Activated CD8-positive, alpha-beta T cell treated with anti-CD3 and anti-CD28 coated beads for 36 hours (primary cell): Measurements from ENCODE around the gene ETS1. TPM values are rescaled to one million over a fixed set of nuclear protein-coding genes. Genes with fewer than 3 reads are reported as not detected.

Source experiments
- ATAC-seq: fragments of 200-7000 bp; cut with Tn5 transposase; one replicate; pipeline ENCODE4 v1.10.0; 2021; ENCODE audit warnings: mild to moderate bottlenecking, moderate library complexity
- CTCF ChIA-PET: fragments of 350-600 bp; sonication (Branson Sonifier 250); formaldehyde crosslinking; loops from one replicate; lab custom pipeline; 2021; ENCODE audit warnings: antibody characterized with exemption; lab: Charles Lee
- POLR2A ChIA-PET: fragments of 350-600 bp; sonication (Branson Sonifier 250); formaldehyde crosslinking; loops from one replicate; lab custom pipeline; 2021; ENCODE audit warnings: antibody characterized with exemption; lab: Charles Lee
- DNase-seq: peaks from one replicate; pipeline ENCODE4 v3.0.0-alpha.2; 2020
- H3K27ac Mint-ChIP-seq: one replicate; pipeline ENCODE4 v1.8.0; 2021; ENCODE audit warnings: mild to moderate bottlenecking, mixed read lengths
- H3K27me3 Mint-ChIP-seq: one replicate; pipeline ENCODE4 v1.8.0; 2021; ENCODE audit warnings: mixed read lengths
- H3K36me3 Mint-ChIP-seq: one replicate; pipeline ENCODE4 v1.8.0; 2021; ENCODE audit warnings: low read depth, mixed read lengths
- H3K4me1 Mint-ChIP-seq: one replicate; pipeline ENCODE4 v1.8.0; 2021; ENCODE audit warnings: low read depth, mixed read lengths
- H3K4me3 Mint-ChIP-seq: one replicate; pipeline ENCODE4 v1.8.0; 2021; ENCODE audit warnings: mild to moderate bottlenecking, moderate library complexity, mixed read lengths
- H3K9me3 Mint-ChIP-seq: one replicate; pipeline ENCODE4 v1.8.0; 2021; ENCODE audit warnings: mixed read lengths
- intact Hi-C: fragments of 100-400 bp; cut with micrococcal nuclease; formaldehyde crosslinking; loops from one replicate; pipeline ENCODE4 v1.10.0; 2022
- total RNA-seq, 2 experiments: library from RNA; stranded (reverse); gene quantifications; one replicate each; pipeline ENCODE4 v1.2.3, GENCODE V29; 2021
- TF ChIP-seq, protein P1 (sequence below): fragments of 200-600 bp; IDR thresholded peaks from one replicate; pipeline ENCODE4 v1.8.0; 2022; ENCODE audit warnings: antibody characterized with exemption, mild to moderate bottlenecking

The ETS1 gene
- total RNA-seq, 2 experiments from 2014 or later = 527 to 532 TPM

DNA sequence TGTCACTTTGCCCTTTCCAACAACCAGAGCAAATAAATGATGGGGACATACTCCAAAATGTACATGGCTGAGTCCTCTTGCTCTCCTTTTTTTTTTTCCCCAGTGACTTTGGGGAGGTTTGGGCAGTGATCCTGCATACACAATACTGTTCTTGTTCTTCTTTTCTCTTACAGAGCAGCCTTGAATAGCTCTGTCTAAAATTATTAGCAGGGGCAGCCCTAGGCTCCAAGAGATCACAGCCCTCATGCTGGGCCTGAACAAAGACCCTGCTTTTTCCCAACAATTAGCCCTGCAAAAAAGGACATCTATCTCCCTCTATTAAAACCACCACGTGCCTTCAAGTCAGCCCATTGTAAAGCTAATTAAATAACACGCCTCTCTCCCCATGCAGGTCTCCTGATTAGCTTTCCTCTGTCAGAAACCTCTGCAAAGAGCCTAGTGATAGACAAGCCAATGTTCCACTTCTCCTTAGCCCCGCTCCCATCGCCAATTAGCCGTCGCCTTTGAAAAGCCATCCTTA lies 54.7 kb downstream of the ETS1 start:
- TF ChIP-seq, protein P1, sequence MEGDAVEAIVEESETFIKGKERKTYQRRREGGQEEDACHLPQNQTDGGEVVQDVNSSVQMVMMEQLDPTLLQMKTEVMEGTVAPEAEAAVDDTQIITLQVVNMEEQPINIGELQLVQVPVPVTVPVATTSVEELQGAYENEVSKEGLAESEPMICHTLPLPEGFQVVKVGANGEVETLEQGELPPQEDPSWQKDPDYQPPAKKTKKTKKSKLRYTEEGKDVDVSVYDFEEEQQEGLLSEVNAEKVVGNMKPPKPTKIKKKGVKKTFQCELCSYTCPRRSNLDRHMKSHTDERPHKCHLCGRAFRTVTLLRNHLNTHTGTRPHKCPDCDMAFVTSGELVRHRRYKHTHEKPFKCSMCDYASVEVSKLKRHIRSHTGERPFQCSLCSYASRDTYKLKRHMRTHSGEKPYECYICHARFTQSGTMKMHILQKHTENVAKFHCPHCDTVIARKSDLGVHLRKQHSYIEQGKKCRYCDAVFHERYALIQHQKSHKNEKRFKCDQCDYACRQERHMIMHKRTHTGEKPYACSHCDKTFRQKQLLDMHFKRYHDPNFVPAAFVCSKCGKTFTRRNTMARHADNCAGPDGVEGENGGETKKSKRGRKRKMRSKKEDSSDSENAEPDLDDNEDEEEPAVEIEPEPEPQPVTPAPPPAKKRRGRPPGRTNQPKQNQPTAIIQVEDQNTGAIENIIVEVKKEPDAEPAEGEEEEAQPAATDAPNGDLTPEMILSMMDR = no peak
- DNase-seq (no peak), ATAC-seq (no peak)
- CTCF ChIA-PET = interaction anchor here (0.6 to 1.6 kb wide), 6 partner anchors 8 to 360 kb away, joined by 3 to 6 read pairs (median 4); no protein-coding TSS in a partner anchor
- POLR2A ChIA-PET = interaction anchor here (0.9 to 28.0 kb wide), 5 partner anchors 9 to 26 kb away, joined by 4 to 661 read pairs (median 4); no protein-coding TSS in a partner anchor
- Mint-ChIP-seq H3K27me3 (no peaks in the 10 kb centered on the region), H3K4me3 (no peak overlapping the region), H3K27ac (no peak overlapping the region), H3K36me3 (no peaks in the 10 kb centered on the region), H3K9me3 (peaks cover 4% of the 10 kb centered on the region), H3K4me1 (peaks cover 42% of the 10 kb centered on the region)
- intact Hi-C loops = no loop called here

DNA sequence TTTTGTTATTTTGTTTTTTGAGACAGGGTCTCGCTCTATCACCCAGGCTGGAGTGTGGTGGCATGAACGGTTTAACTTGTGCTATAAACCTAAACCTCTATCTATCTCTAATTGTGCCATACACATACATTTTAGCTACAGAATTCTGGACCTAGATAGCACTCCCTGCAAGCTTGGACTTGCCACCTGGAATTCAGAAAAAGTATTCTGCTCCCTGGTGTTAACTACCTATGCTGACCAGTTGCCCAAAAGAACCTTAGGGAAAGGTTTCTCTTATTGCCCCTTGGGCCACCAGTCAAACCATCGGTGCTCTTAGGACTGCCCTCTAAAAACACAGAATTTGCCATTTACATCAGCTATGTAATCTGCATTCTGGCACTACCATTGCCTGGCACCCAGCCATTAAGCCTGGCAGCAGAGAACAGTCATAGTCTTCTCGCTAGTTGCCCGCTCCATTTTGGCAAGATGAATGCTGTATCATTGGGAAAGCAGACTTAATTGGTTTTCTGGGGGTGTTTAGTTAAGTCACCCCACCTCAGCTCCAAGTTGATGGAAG lies 55.3 kb downstream of the ETS1 start:
- ATAC-seq = no peak
- no peak overlapping the region for H3K4me3 Mint-ChIP-seq
- peaks cover 47% of the 10 kb centered on the region for H3K4me1 Mint-ChIP-seq
- ChIA-PET POLR2A (interaction anchor here (0.9 to 28.0 kb wide), 5 partner anchors 9 to 25 kb away, joined by 4 to 661 read pairs (median 4); no protein-coding TSS in a partner anchor), CTCF (interaction anchor here (0.6 to 1.6 kb wide), 6 partner anchors 9 to 360 kb away, joined by 3 to 6 read pairs (median 4); no protein-coding TSS in a partner anchor)
- intact Hi-C loops = no loop called here
- peaks cover 4% of the 10 kb centered on the region for H3K9me3 Mint-ChIP-seq
- no peak for DNase-seq
- H3K27ac Mint-ChIP-seq = no peak overlapping the region
- no peaks in the 10 kb centered on the region for H3K27me3 Mint-ChIP-seq
- TF ChIP-seq, protein P1 = no peak
- no peaks in the 10 kb centered on the region for H3K36me3 Mint-ChIP-seq

DNA sequence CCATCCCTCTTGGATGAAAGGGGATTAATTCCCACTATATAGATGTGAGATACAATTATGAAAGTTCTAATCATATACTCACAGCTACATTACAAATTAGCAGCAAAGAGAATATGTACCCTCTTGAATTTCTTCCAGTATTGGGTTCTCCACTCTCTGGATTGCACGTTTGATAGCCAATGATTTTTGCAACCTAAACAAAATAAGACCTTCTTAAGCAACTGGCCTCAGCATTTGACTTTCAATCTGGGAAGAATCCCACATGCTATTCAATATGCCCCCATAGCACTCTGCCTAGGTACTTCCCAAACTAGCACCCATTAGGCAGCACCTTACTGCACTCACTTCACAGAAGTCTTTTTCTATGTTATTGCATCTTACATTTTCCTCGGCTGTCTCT lies 55.8 kb downstream of the ETS1 start:
- Mint-ChIP-seq H3K36me3 (no peaks in the 10 kb centered on the region), H3K9me3 (peaks cover 4% of the 10 kb centered on the region), H3K27me3 (no peaks in the 10 kb centered on the region), H3K27ac (no peak overlapping the region), H3K4me3 (no peak overlapping the region), H3K4me1 (peaks cover 52% of the 10 kb centered on the region)
- intact Hi-C loops = no loop called here
- CTCF ChIA-PET = interaction anchor here (0.9 to 1.6 kb wide), 3 partner anchors 13 to 226 kb away, joined by 3 to 6 read pairs (median 4); no protein-coding TSS in a partner anchor
- DNase-seq = no peak
- POLR2A ChIA-PET = interaction anchor here (1.0 to 28.0 kb wide), 6 partner anchors 11 to 98 kb away, joined by 4 to 661 read pairs (median 11); no protein-coding TSS in a partner anchor
- no peak for ATAC-seq
- TF ChIP-seq, protein P1 = no peak

DNA sequence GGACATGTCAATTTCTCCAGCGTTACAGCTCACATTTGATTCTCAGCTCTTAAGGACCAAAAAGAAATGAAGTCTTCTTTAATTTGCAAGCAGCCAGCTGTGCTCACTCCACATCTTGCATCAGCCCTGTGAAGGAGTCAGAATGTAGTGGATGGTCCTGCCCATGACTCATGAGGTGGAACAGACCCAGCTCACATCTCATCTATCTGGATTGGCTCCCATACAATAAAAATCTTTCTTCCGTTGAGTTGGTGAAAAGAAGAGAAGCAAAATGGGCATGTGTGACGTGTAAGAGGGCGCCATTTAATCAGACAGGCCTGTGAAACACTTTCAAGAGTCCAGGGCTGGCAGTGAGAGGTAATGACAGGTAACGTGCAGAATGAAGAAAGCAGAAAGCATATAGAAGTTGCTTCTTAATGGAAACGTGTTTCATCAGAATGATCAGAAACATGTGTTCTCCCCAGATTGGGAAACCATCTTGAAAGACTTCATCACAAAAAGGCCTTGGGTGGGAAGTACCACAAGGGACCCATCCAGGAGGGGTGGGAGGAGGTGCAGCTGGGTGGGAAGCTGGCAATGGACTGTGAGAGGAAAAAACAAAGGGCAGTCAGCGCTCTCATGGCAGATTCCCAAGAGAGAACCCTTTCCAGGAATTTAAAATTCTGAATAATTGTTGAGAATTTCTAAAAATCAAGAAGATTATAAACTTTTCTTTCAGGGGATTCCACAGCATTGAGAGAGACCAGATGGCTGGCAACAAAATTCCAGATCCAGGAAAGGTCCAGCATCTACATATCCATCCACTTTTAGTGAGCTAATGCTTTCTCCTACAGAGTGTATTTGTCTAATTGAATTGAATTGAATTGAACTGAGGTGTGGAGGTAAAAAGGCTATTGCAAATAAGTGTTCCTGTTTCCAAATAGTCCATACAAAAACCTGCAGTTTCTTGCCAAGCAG lies 57.0 kb downstream of the ETS1 start:
- no peaks in the 10 kb centered on the region for H3K27me3 Mint-ChIP-seq
- H3K4me1 Mint-ChIP-seq = peaks cover 59% of the 10 kb centered on the region
- H3K4me3 Mint-ChIP-seq = no peak overlapping the region
- CTCF ChIA-PET = interaction anchor here (0.9 to 1.5 kb wide), 2 partner anchors 10 to 14 kb away, joined by 4 to 5 read pairs; no protein-coding TSS in a partner anchor
- ATAC-seq = no peak
- intact Hi-C loops = no loop called here
- POLR2A ChIA-PET = interaction anchor here (1.0 to 28.0 kb wide), 4 partner anchors 15 to 99 kb away, joined by 5 to 661 read pairs (median 28); no protein-coding TSS in a partner anchor
- H3K36me3 Mint-ChIP-seq = no peaks in the 10 kb centered on the region
- H3K9me3 Mint-ChIP-seq = peaks cover 4% of the 10 kb centered on the region
- TF ChIP-seq, protein P1 = no peak
- DNase-seq = peak; percentile 33
- H3K27ac Mint-ChIP-seq = peak overlapping the region; percentile 26
